GM13976 (cell line): ENCODE data around the gene ZNF497.
A peak's percentile ranks its signal among the peaks of the same experiment; 100 is the strongest.

Experiments used
- DNase-seq: peaks from one replicate; pipeline ENCODE4 v3.0.0; 2012; ENCODE audit warnings: low spot score
- in situ Hi-C: fragments of 300-500 bp; cut with MboI; formaldehyde crosslinking; loops from one replicate; pipeline ENCODE4 v1.12.0; 2022; ENCODE audit warnings: low sequenced_read_pairs, mixed read lengths, inconsistent platforms; ENCODE audit not compliant: unreplicated experiment
- TF ChIP-seq, protein P1 (sequence below): IDR thresholded peaks from 2 replicates; pipeline ENCODE4 v1.5.1; 2012; ENCODE audit warnings: borderline replicate concordance, mild to moderate bottlenecking; ENCODE audit not compliant: insufficient read depth; ENCODE audit errors: extremely low read depth, missing control alignments, control extremely low read depth

The ZNF497 gene

DNA sequence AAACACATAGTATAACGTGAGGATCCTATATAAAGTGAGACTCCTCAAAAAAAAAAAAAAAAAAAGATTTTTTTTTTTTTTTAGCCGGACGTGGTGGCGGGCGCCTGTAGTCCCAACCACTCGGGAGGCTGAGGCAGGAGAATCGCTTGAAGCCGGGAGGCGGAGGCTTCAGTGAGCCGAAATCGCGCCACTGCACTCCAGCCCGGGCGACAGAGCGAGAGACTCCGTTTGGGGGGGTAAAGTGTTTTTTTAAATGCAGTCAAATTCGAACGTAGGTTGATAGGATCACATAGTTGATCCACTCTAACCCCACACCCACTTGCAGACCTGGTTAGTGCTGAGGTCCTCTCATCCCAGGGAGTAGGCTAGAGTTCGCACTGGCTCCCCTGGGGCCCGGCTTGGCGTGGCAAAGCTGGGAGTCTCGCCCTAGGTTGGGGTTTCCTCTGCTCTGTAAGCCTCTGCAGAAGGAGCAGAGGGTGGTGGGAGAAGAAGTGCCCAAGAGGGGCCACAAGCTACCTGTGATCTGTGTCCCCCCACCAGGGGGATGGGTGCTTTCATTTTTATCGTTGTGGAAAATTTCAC is 39.4 kb upstream of the ZNF497 start:
- no peak for DNase-seq
- in situ Hi-C loops: no loop called here
- TF ChIP-seq, protein P1, sequence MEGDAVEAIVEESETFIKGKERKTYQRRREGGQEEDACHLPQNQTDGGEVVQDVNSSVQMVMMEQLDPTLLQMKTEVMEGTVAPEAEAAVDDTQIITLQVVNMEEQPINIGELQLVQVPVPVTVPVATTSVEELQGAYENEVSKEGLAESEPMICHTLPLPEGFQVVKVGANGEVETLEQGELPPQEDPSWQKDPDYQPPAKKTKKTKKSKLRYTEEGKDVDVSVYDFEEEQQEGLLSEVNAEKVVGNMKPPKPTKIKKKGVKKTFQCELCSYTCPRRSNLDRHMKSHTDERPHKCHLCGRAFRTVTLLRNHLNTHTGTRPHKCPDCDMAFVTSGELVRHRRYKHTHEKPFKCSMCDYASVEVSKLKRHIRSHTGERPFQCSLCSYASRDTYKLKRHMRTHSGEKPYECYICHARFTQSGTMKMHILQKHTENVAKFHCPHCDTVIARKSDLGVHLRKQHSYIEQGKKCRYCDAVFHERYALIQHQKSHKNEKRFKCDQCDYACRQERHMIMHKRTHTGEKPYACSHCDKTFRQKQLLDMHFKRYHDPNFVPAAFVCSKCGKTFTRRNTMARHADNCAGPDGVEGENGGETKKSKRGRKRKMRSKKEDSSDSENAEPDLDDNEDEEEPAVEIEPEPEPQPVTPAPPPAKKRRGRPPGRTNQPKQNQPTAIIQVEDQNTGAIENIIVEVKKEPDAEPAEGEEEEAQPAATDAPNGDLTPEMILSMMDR: no peak

DNA sequence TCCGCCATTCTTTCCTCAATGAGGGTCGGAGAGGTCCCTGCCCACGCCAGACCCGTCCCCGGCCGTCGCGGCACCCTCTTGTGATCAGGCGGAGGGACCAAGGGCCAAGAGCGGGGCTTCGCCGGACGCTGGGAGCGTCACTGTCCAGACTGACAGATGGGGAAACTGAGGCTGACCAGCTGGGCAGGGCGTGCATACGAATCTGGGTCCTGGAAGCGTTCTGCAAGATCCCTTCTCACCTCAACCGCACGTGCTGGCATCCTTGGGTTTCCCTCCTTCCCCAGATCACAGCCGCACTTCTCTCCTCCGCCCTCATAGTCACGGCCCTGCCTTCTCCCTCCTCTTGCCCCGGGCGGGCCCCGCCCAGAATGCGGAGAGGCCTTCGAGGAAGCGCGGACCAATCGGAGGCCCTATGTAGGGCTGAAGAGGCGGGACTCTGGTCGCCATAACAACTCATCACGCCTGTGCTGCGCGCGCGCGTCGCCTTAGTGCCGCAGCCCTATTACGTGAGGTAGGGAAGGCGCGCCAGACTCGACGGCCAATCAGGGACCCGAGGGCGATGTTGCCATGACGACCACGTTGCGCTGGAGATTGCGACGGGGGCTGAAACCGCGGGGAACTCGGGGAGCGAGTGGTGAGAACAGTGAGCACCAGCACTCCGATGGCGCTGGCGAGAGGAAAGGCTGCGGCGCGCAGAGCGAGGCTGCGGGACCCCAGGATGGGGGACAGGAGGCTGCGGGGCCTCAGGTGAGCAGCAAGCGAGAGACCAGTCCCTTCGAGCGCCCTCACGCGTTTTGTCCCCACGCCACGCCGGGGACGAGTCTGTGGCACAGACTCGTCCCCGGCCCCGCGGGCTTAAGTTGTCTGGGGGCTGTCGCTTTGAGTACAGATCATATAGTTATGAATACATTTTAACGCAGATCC is 38.6 kb upstream of the ZNF497 start:
- in situ Hi-C loops: no loop called here
- peak; percentile 99 for DNase-seq
- TF ChIP-seq, protein P1: no peak

DNA sequence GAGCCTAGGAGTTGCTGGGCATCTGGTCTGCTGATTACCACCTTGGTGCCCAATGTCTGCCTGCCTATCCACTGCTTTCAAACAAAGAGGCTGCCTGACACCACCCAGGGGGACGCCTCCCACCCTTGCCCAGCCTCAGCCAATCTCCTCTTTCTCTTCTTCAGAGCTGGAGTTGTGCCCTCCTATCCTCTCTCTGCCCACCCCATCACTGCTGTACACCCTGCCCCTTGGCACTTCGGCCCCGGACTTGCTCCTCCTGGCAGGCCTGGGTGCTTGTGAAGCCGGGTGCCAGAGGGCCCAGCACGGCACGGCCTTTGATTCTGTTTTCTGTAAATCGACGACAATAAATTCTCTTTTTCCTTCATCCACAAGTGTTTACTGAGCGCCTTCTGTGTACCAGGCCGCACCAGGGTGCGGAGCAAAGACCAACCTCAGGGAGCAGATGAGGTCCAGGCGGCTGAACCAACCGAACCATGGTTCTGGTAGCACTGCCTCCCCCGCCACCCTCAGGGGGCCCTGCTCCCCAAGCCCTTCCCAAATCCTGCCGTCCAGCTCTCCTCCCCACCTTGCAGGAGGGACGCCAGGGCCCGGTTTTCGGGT is 37.9 kb upstream of the ZNF497 start:
- DNase-seq: no peak
- in situ Hi-C loops: no loop called here

DNA sequence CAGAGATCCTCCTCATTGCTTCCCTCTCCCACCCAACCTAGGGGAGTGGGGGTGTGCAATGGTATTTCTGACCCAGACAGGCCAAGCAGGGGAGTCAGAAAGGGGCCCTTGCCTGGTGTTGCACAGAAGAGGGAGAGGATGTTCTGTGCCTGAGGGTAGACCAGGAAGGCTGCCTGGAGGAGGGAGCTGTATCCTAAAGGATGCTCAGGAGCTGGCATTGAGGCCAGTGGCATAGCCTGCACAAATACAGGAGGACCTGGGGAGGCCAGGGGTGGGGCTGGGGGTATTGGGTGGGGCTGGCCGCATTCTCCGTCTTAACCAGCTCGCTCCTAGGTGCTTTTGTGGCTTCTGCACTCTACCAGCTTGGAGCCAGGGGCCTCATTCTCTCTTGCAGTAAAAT is 37.4 kb upstream of the ZNF497 start:
- DNase-seq: no peak
- in situ Hi-C loops: no loop called here
- TF ChIP-seq, protein P1: no peak

More for the DNA sequence above, 37.9 kb upstream of the ZNF497 start:
- TF ChIP-seq, protein P1: no peak

DNA sequence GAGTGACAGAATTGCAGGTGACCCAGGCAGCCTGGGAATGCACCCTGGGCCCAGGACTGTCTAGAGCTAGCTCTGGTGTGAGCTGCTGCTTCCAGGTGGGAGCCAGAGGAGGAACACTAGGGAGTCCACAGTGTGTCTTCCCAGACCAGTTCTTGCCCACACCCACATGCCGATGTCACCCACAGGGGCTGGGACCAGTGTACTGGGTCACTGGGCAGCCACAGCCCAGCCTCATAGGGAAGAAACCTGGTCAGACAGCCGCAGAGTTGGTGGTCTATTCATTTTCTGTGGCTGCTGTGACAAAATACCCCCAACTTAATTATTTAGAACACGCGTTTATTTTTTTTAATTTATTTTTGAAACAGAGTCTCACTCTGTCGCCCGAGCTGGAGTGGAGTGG is 36.0 kb upstream of the ZNF497 start:
- TF ChIP-seq, protein P1: no peak
- no peak for DNase-seq
- in situ Hi-C loops: no loop called here

DNA sequence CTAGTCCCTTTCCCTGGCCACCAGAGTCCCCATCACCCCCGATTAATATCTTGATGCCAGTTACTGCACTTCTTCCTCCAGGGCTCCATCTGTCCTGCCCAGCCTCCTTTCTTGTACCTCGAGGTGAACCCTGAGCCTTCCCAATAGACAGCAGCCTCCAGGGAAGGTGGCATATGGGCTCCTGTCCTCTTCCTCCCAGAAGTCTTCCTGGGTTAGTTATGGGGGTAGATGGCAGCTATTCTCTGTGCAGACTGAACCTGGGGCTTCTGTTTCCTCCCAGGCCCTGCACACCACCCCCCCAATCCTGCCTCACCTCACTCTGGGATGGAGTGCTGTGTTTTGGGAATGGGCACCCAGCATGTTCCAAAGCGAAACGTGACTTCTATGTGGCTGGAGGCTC is 35.5 kb upstream of the ZNF497 start:
- in situ Hi-C loops: no loop called here
- TF ChIP-seq, protein P1: no peak
- DNase-seq: no peak
